GM18870 (cell line): Measurements from ENCODE around the gene DOHH.
"Not testable (repeated sequence)": the region's sequence is repeated elsewhere in the genome, so short reads cannot be mapped to it uniquely, and the experiment has no call there.

Experiments used
- ATAC-seq: cut with Tn5 transposase; IDR thresholded peaks from one replicate; pipeline ENCODE4 v1.9.1; 2021; ENCODE audit warnings: moderate library complexity; ENCODE audit not compliant: unreplicated experiment

The DOHH gene

GRCh38 chr19:3520166-3521103 is 20.0 kb upstream of the DOHH start:
- ATAC-seq: no peak

GRCh38 chr19:3519126-3519525 is 18.7 kb upstream of the DOHH start:
- ATAC-seq: no peak

- no peak for ATAC-seq
Observed at GRCh38 chr19:3518659-3519058, 18.2 kb upstream of the DOHH start.

- ATAC-seq: no peak
Observed at GRCh38 chr19:3518255-3518654, 17.8 kb upstream of the DOHH start.

DNA sequence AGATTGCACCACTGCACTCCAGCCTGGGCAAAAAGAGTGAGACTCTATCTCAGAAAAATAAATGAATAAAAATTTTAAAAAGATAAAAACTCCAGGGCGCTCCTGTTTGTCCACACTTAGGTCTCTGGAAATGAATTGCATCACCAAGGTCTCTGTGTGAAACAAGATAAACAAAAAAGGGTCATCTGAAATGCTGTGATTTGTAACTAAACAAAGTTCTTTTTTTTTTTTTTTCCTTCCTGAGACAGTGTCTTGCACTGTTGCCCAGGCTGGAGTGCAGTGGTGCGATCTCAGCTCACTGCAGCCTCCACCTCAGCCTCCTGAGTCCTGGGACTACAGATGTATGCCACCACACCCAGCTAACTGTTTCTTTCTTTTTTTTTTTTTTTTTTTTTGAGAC is 17.2 kb upstream of the DOHH start:
- no peak for ATAC-seq

DNA sequence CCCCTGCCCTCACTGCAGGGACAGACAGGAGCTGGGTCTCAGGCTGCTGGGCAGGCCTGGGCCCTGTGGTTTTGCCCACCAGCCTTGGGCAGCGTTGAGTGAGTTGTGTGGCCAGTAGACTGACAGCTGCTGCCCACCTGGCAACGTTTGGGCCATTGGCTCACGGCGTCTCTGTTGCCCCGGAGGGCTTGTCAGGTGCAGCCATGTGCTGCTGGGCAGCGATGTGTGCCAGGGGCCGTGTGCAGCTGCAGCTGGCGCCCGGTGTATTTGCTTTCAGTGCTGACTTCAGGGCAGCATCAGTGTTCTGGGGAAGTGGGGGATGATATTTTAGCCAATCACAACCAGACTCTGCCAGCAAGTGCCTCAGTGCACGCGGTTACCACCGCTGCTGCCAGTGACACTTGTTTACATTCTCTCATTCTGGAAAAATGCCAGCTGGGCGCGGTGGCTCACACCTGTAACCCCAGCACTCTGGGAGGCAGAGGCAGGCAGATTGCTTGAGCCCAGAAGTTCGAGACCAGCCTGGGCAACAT is 16.3 kb upstream of the DOHH start:
- ATAC-seq: no peak

DNA sequence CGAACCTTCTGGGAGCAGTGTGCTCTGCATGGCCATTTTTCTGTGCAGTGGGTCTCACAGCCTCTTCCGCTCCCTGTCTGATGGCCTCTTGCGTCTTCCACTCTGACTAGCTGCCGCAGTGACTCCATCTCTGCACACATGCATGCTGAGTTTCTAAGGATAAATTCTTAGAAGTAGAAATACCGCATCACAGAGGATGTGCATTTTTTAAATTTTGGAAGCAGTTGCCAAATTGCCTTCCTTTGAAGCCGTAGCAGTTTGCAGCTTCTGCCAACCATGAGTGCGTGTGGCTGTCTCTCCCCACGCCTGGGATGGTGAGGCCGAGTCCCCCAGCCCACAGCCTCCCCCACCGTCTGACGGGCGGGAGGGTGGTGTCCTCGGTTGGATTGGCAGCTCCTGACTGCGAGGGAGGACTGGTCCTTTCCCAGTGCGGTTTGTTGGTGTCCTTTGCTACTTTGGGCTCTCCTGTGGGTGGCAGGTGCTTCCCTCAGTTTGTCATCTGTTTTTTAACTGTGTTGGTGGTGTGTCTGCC is 15.5 kb upstream of the DOHH start:
- ATAC-seq: no peak

GRCh38 chr19:3514930-3515329 is 14.5 kb upstream of the DOHH start:
- no peak for ATAC-seq

- no peak for ATAC-seq
Observed at GRCh38 chr19:3513229-3514140, 13.0 kb upstream of the DOHH start.

- no peak for ATAC-seq
Observed at GRCh38 chr19:3512562-3513228, 12.2 kb upstream of the DOHH start.

DNA sequence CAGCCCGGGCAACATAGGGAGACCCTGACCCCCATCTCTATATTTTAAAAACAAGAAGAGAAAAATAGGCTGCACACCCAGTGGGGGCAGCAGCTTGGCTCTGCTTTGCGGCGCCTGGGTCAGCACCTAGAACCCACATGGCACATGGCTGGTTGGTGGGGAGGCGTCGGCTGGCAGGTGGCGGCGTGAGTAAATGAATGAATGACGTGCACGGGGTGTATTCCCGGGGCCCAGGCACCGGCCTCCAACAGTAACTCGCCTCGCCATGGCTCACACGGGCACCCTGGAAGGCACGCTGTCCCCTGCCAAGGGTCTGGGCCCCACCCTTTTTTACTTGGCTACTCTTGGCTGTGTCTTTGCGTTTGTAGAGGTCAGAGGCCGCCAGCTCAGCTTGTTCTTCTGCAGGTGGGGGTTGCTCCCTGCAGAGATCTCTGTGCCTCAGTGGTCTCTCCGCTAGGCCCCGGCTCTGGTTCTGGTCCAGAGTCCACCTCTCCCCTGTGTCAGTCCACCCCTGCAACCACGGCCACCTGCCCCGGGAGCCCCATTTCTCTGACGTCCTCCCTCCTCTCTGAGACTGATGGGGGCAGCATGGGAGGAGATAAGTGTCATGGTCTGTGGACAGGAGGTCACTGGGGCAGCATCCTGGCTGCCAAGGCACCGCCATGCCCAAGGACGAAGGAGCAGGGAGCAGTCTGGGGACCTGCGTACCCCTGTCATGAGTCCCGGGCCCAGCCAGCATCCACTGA is 11.2 kb upstream of the DOHH start:
- no peak for ATAC-seq

DNA sequence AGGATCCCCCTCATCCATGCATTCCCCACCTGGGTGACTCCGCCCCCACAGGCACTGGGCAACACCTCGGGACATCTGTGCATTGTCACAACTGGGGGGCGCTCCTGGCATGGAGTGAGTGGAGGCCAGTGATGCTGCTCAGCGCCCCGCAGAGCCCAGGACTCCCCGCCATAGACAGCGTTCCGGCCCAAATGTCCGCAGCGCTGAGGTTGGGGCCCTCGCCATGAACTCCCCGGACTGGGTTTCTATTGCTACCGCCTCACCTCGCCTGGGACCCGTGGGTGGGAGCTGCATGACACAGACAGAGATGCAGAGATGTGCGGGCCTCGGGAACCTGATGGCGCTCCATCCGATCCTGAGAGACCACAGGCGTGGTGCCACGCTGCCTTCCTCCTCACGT is 10.3 kb upstream of the DOHH start:
- ATAC-seq: no peak

GRCh38 chr19:3509566-3509989 is 9.1 kb upstream of the DOHH start:
- no peak for ATAC-seq

GRCh38 chr19:3508771-3509535 is 8.5 kb upstream of the DOHH start:
- no peak for ATAC-seq

DNA sequence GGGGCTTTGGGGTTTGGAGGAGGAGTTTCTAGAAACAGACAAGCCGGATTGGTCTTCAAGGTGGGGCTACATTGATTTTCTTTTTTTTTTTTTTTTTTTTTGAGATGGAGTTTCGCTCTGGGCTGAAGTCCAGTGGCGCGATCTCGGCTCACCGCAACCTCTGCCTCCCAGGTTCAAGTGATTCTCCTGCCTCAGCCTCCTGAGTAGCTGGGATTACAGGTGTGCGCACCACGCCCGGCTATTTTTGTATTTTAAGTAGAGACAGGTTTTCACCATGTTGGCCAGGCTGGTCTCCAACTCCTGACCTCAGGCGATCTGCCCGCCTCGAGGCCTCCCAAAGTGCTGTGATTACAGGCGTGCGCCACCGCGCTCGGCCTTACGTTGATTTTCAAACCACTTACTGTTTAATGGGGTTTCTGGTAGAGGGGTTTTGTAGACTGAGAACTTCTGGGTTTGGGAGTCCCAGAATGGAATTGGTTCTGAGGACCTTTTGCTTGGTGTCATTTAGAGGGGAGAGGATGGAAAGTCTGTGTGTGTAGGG is 7.7 kb upstream of the DOHH start:
- ATAC-seq: not testable (repeated sequence)

- ATAC-seq: no peak
Observed at GRCh38 chr19:3507371-3508120, 7.1 kb upstream of the DOHH start.

GRCh38 chr19:3506384-3507340 is 6.2 kb upstream of the DOHH start:
- ATAC-seq: no peak
